Stimulated activated naive CD8-positive, alpha-beta T cell treated with anti-CD3 and anti-CD28 coated beads, Interleukin-15, Interleukin-2, amounts not matched to agents 100 U/mL and 50 U/mL, for 24 hours (primary cell): Measurements from ENCODE around the gene TNFRSF25.

Source experiments
- ATAC-seq: fragments of 150-1000 bp; cut with Tn5 transposase; one replicate; pipeline ENCODE4 v1.10.0; 2021
- DNase-seq: peaks from one replicate; pipeline ENCODE4 v3.0.0; 2021

The TNFRSF25 gene

DNA sequence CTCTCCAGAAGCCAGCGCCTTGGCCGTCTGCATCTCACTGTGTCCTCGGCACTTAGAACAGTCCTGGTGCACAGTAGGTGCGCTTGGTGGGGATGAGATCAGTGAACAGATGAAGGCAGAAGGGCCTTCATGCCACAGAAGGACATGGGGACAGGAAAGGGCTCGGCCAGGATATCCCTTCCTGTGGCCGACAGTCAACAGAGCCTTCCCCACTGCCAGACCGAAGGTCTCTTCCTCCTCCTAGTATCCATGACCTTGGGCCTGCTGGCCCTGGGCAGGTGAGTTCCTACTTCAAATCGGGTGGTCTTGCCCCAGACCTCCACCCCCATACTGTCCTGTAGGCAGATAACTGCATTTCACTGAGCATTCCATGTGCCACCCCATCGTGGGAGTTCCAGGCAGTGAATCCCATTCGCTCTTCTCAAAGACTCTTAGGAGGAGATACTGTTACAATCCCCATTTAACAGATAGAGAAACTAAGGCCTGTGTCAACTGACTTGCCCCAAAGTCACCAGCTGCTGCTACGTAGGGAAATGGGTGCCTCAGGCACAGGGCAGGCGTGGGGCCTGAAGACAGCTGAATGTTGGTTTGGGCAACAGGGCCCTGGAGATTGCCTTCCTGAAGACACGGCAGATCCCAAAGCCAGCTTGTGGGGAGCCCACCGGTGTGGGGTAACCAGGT is 22.0 kb upstream of the TNFRSF25 start:
- ATAC-seq, result no peak
- no peak for DNase-seq

DNA sequence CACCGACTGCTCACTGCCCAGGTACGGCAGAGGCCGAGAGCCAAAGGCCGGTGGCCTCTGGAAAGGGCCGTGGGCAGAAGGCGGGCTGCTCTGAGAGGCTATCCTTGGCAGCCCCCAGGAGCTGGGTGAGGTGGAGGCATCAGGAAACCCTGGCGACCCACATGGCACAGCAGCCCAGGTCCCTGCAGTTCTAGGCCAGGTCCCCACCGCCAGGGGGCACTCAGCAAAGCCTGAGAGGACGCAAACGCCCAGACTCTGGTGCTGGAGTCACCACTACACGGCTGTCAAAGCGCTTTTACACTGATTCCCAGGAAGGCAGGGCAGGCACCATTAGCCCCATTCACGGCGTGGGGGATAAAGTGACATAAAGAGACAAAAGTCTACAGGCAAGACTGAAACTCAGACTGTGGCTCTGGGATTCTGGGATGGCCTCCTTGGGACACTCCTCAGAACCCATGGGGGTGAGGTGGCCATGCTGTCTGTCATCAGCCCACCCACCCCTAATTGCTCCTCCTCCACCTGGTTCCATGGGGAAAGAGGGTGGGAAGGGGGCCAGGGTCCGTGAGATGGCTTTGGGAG is 20.5 kb upstream of the TNFRSF25 start:
- DNase-seq (peak; percentile 92), ATAC-seq (peak; percentile 74)

DNA sequence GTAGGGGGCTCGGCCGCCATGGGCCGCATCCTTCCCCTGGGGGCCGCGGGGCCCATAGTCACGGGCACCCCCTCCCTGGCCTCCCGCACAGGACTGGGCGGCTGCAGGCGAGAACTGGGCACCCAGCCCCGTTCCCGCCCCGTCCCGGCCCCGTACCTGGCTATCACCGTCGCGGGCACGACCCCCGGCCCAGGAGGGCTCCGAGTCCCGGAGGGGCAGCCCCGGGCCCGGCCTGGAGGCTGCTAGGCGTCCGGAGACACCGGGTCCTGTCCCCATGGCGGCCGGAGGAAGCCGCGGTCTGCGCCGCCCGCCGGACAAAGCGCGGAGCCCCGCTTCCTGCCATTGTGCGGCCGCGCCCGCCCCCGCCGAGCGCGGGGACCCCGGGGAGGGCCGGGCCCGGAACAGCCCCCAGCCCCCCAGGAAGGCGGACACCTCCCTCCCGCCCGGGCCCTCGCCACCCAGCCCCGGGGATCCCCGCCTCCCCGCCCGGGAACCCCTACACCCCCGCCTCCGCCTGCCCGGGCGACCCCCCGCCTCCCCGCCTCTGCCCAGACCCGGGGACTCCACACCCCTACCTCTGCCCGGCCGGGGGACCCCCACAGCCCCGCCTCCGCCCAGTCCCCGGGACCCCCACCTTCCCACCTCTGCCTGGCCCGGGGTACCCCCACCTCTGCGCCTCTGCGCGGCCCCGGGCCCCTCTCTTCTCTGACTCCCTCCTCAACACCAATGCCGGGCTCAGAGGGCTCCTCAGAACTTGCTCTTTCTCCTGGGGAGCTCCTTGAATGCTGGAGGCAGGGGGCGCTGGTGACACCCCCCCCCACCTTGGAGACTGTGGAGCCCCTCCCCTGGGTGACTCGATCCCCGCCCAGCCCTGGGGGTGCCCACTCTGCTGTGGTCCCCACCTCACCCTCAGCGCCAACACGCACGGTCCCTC is 19.5 kb upstream of the TNFRSF25 start:
- ATAC-seq (no peak), DNase-seq (no peak)

DNA sequence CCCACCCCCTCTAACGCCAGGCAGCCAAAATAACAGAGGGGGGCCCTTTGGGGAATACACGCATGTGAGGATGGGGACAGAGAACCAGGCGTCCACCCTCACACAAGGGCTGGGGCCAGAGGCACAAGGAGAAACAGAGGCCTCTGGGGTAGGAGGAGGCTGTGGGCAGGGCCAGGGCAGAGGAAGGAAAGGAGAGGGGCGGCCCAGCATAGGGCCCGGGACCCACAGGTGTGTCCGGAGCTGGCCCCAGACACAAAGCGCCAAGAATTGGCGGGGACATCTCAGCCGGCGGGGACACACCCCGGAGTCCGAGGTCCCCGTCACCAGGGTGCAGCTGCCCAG is 18.8 kb upstream of the TNFRSF25 start:
- ATAC-seq (no peak), DNase-seq (no peak)

DNA sequence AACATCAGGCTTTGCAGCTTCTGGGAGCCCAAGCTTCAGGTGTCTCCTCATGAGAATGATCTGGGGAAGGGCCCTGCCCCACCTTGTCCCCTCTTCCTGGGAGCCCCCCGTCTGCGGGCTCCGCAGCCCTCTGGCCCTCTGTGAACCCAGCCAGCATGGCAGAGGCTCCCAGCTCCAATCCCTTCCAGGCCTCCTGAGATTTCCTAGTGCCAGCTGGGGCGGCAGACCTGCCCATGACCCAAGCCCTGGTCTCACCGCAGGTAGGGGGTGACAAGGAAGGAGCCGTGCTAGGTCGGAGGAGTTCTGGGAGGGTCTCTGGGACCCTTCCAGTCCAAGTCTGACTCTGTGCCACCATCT is 17.8 kb upstream of the TNFRSF25 start:
- ATAC-seq (no peak), DNase-seq (no peak)

DNA sequence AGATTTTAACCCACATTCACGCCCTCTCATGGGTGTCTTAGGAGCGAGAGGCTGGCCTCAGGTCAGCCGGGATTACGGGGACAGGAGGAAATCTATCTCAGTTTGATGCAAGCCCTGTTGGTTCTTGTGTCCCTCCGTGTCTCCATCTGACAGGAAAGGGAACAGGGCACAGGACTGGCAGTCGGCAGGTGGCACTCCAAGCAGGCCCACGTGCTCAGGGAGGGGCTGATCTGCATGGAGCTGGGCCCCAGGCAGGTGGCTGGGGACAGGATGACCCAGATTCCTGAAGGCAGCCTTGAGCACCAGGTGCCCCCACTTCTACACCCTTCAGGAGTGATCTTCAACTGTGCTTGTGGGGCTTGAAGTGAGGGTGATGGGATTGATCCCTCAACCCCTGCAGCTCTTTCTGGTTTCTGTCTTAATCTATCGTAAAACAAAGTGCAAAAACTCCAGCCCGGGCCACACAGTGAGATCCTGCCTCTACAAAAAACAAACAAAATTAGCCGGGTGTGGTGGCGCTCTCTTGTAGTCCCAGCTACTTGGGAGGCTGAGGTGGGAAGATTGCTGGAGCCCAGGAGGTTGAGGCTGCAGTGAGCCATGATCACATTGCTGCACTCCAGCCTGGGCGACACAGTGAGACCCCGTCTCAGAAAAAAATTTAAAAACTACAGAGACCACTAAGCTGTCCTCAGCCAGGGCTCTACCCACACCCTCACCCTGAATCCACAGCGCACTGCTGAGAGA is 17.2 kb upstream of the TNFRSF25 start:
- no peak for ATAC-seq

DNA sequence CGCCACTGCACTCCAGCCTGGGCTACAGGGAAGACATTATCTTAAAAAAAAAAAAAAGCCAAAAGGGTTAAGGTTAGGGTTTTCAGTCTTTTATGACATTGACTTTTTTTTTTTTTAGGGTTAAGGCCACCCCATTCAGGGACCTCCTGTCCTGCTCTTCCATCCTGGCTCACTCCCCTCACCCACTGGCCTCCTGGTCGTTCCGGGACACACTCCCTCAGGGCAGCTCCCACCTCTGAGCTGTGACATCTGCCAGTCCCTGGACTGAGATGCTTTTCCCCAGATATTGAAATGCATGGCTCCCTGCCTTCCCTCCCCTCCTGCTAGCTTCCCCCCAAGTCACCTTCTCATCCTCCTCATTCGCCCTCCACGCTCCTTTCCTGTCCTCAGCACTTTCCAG is 15.8 kb upstream of the TNFRSF25 start:
- DNase-seq (no peak), ATAC-seq (no peak)

More for the DNA sequence above, 17.2 kb upstream of the TNFRSF25 start:
- no peak for DNase-seq

DNA sequence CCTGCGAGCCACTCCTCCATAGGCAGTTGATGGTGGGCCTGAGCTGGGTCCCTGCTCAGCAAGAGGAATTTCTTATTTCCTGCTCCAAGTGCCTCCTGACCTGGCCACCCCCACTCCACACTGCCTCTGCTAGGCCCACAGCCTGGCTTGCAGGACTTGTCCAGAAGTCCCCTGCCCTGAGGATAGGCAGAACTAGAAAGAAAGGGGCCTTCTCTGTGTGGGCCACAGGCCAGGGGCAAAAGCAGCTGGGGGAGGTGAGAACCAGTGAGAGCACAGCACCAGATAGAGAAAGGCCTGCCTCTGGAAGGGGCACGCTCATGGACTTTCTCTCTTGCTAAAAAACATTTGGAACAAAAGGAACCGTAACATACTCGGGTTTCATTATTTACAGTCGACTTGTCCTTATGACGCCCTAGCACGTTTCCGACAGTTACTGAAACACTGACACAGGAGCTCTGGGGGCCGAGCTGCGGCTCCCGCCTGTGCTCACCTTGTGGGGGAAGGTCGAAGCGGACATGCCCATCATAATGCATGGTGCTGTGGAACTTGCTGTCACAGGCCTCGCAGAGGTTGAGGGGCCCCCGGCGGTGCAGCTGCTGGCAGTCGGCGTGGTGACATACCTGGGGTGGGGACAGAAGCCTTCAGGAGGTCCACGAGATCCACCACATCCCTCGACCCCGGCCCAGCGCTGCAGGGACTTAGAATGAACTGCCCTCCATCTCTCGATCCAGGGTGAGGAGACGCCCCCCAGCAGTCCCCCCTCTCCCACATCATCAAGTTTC is 11.3 kb upstream of the TNFRSF25 start:
- ATAC-seq, result no peak

DNA sequence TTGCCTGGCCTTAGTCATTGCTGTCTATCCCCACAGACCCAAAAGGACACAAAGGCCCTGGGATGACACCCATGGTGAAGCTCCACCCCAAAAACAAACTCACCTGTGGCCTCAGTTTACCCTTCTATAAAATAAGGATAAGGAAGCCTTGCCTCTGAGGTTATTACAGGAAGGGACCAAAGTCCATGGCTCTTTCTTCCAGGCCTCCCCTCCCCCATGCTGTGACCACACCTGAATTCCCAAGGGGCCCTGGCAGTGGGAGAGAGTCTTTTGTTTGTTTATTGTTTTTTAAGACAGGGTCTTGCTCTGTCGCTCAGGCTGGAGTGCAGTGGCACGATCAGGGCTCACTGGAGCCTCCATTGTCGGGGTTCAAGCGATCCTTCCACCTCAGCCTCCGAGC is 10.5 kb upstream of the TNFRSF25 start:
- DNase-seq, result no peak
- ATAC-seq, result no peak

More for the DNA sequence above, 11.3 kb upstream of the TNFRSF25 start:
- DNase-seq, result no peak

DNA sequence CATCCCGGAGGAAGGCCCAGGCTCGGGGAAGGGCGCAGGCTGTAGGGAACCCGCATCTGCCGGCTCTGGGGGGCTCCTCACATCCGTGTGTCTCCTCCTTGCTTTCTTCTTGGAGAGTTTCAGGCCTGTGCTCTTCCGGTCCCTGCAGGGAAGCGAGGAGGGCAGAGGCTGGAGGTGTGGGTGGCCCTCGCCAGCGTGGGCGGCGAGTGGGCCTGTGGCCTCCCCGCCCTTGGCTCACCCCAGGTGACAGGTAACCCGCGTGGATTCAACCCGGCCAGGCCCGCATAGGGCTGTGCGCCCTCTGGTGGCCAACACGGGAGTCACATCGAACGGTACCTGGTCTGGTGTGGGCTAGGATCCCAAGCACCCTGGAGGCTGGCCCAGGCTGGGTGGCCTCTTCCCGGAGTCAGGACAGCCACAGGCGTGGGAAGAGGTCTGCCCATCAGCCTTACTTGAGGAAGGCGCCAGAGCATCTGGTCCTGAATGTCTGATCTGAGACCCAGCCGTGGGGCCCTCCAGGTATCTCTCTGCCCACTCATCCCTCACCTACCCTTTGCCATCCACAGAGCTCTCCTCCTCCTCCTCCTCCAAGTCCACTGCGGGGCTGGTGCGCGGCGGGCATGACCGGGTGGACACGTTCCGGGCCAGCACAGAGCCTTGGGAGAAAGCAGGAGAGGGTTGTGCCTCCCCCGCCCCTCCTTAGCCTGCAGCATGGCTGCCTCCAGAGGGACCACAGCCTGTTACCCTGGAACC is 9.6 kb upstream of the TNFRSF25 start:
- peak; percentile 81 for DNase-seq
- ATAC-seq, result peak; percentile 85

DNA sequence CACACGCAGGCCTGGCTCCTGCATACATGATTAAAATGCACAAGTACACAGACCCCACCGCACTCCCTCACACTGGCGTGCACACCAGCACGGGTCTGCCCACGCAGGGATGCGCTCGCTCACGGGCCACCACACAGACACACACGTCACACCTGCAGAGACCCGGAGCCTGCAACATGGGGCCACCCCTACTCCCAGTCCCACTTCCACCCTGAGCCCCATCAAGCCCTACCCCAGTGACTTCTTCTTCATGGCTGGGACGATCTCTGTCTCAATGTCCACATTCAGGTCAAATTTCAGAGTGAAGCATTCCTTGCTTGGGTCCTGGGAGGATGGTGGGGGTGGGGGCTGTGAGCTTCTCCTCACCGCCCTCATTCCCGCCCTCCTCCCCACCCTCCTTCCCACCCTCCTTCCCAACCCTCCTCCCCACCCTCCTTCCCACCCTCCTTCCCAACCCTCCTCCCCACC is 8.9 kb upstream of the TNFRSF25 start:
- ATAC-seq (no peak), DNase-seq (no peak)

DNA sequence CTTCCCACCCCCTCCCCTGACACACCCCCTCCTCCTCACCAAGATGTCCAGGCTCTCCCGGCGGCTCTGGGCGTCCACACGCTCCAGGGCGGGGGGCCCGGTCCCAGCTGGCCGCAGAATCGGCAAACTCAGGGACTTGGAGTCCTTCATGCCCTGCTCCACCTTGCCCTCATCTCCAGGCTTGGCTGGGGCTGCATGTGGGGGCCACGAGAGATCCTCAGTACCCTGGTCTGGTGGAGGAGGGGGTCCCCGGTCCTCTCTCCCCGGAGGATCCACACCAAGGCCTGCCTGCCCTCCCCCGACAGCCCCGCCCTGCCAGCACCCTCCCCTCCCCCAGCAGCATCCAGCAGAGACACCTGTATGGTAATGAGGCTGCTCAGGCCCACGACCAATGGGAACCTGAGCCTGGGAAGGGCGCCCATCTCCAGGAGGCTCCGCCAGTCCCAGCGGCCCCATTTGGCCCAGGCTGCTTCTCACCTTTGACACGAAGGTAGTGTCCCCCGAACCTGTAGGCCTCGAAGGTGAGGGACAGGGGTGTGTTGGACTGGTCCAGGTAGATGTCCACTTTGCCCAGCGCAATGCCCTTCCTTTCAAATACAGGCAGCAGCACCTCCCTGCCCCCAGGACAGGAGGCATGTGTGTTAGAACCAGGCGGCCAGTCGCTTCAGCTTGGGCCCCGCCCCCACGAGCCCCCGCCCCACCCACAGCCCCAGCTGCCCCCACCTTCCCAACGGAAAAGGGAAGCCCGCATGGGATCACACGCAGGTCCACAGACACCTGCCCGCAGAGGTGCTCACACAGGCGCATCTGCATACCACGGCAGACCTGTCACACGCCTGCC is 8.2 kb upstream of the TNFRSF25 start:
- no peak for ATAC-seq
- DNase-seq, result no peak

DNA sequence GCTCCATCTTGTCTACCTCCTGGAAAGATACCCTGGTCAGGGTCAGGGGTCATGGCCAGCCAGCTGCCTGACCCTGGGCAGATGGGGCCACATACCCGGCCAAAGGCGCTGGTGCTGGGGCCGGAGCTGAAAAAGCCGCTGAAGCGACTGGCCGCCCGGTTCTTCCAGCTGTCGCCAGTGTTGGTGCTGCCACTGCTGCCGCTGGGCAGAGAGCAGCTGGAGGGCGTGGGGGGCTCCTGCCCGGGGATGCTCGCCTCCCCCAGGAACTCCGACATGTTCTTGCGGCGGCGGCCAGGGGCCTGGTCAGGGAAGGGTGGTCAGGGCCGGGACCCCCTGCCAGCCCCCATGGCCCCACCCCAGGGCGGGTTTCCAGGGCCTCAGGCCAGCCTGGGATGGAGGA is 7.2 kb upstream of the TNFRSF25 start:
- ATAC-seq, result no peak
- DNase-seq, result no peak

DNA sequence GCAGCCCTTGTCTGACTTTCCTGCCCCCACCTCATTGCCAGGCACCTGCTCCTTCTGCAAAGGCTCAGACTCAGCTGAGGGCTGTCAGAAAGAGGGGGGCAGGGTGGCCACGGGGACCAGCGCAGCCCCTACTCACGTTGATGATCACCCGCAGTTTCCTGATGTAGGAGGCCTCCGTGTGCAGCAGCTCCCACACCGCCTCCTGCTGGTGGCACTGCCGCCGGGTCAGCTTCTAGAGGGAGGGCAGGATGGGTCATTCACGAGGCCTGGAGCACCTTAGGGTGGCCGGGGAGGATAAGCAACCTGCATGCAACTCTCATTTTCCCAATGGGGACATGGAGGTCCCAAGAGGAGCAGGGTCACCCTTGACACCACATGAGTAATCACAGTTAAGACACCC is 6.4 kb upstream of the TNFRSF25 start:
- DNase-seq (peak; percentile 56), ATAC-seq (no peak)

DNA sequence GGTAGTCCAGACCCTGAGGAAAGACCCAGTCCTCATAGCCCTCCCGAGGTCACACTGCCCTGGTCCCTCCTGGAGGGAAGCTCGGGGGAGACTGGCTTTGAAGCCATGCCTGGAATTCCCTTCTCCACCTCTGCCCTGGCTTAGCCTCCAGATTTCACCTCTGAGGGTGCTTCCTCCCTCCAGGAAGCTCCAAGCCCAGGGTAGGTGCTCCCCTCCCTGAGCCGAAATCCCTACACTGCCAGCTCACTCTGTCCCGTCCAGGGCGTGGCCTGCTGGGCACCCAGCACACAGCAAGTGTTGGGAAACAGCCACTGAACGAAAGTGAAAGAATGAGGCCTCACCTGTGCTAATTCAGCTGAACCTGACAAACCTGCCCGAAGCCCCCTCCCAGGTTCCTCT is 6.0 kb upstream of the TNFRSF25 start:
- no peak for DNase-seq
- no peak for ATAC-seq

DNA sequence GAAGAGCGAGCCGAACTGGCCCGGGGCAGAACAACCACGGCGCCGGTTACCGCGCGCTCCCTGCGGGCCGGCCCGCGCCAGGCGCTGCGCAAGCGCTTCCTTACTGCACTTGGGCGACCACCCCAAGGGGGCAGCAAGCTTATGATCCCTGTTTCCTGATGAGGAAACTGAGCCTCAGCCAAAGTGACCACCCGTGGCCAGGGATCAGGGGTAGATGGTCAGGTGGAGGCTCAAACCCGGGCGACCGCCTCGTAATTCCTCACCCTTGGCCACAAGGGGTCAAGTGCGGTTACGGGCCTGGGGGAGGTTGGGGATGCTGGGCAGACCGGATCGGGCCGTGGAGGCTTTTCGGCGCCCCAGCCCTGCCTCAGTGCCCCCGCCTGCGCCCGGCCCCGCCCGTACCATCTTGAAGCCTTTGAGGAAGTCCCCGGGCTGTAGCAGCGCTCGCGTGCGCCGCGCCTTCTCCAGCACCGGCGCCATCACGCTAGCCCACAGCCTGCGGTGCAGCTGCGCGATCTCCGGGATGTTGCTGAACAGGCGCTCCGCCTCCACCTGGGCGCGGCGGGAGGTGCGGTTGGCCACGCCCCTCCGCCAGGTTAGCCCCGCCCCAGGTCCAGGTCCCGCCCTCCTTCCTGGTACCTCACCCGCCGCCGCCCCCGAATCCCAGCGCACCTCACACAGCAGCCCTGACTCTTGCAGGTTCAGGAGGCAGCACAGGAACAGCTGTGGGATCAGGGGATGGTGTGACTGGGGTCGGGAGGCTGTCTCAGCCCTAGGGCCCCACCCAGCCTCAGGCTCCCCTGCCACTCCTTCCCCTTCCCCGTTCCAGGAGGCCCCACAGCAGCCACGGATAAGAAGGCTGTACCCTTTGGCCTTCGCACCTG is 5.4 kb upstream of the TNFRSF25 start:
- DNase-seq (no peak), ATAC-seq (no peak)

DNA sequence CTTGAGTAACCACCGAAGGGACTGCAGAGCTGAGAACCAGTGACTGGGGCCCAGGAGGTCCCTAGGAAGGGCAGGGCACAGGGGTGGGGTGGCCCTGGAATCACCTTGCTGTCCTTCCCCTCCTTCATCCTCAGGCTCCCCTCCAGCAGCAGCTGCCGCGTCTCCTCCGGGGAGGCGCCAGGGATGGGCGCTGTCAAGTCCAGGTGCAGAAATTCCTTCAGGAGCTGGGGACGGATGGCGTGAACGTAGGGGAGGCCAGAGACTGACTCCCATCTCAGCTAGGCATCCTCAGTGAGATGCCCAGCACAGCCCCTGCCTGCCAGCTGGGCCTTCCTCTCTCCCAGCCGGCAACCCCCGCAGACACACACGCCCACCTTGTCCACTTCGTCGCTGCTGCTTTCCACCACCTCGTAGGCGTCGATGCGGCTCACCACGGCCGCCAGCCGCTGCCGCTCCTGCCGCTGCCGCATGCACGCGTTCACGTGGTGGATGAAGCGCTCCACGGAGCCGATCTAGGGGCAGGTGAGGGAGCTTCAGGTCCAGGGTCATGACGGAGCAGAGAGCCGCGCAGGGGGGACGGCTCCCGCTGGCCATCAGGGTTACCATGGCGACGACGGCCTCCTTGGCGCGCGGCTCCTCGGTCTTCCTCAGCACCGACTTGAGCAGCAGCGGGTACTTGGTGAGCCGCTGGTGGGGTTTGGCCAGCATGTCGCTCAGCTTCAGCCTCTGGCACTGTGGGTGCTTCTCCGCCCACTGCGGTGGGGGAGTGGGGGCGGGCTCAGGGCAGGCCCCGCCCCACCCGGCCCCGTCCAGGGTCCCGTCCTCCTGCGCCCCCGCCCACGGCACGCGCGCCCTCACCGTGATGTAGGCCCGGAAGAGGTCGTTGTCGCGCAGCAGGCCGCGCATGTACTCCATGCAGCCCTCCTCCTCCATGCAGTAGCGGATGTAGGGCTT is 4.4 kb upstream of the TNFRSF25 start:
- ATAC-seq (no peak), DNase-seq (no peak)
